Central memory CD8-positive, alpha-beta T cell (primary cell): ENCODE results near the gene DCAF15.
"Not testable (repeated sequence)": the region's sequence is repeated elsewhere in the genome, so short reads cannot be mapped to it uniquely, and the experiment has no call there.

Experiments used
- ATAC-seq: fragments of 150-1000 bp; cut with Tn5 transposase; replicated peaks from 2 replicates; pipeline ENCODE4 v1.10.0; 2022; ENCODE audit warnings: mild to moderate bottlenecking, moderate FRiP score, moderate number of reproducible peaks; ENCODE audit not compliant: poor library complexity, severe bottlenecking; ENCODE audit errors: extremely low read depth
- DNase-seq, 2 donors: peaks; one replicate each; pipeline ENCODE4 v3.0.0; 2021; ENCODE audit warnings: low spot score in 2 of 2
- H3K27ac Mint-ChIP-seq: one replicate; pipeline ENCODE4 v1.8.0; 2022; ENCODE audit warnings: low read depth, mild to moderate bottlenecking, moderate library complexity, mixed read lengths
- H3K27me3 Mint-ChIP-seq: one replicate; pipeline ENCODE4 v1.8.0; 2022; ENCODE audit warnings: mixed read lengths
- H3K36me3 Mint-ChIP-seq: one replicate; pipeline ENCODE4 v1.8.0; 2022; ENCODE audit warnings: mild to moderate bottlenecking, moderate library complexity, mixed read lengths; ENCODE audit not compliant: insufficient read depth
- H3K4me1 Mint-ChIP-seq: one replicate; pipeline ENCODE4 v1.8.0; 2022; ENCODE audit warnings: mixed read lengths
- H3K4me3 Mint-ChIP-seq: one replicate; pipeline ENCODE4 v1.8.0; 2022; ENCODE audit warnings: mild to moderate bottlenecking, moderate library complexity, mixed read lengths
- H3K9me3 Mint-ChIP-seq: one replicate; pipeline ENCODE4 v1.8.0; 2022; ENCODE audit warnings: mixed read lengths

The DCAF15 gene

GRCh38 chr19:13920940-13921747 is 31.2 kb upstream of the DCAF15 start:
- peaks cover 25% of the 10 kb centered on the region for H3K36me3 Mint-ChIP-seq
- no peak overlapping the region for H3K27ac Mint-ChIP-seq

GRCh38 chr19:13922118-13922517 is 30.2 kb upstream of the DCAF15 start:
- not testable (repeated sequence) for ATAC-seq, H3K9me3 Mint-ChIP-seq, DNase-seq, H3K27me3 Mint-ChIP-seq, H3K4me1 Mint-ChIP-seq, H3K4me3 Mint-ChIP-seq
- H3K27ac Mint-ChIP-seq, result peak overlapping the region; percentile 59
- peaks cover 28% of the 10 kb centered on the region for H3K36me3 Mint-ChIP-seq

More at GRCh38 chr19:13920940-13921747, 31.2 kb upstream of the DCAF15 start:
- no peak for DNase-seq
- H3K4me3 Mint-ChIP-seq, result no peak overlapping the region
- peaks cover 4% of the 10 kb centered on the region for H3K4me1 Mint-ChIP-seq
- no peaks in the 10 kb centered on the region for H3K27me3 Mint-ChIP-seq
- no peaks in the 10 kb centered on the region for H3K9me3 Mint-ChIP-seq
- ATAC-seq, result peak; percentile 75

- H3K27ac Mint-ChIP-seq, result no peak overlapping the region
- DNase-seq, result no peak
- H3K4me3 Mint-ChIP-seq, result no peak overlapping the region
- peaks cover 23% of the 10 kb centered on the region for H3K36me3 Mint-ChIP-seq
- no peaks in the 10 kb centered on the region for H3K27me3 Mint-ChIP-seq
- H3K9me3 Mint-ChIP-seq, result no peaks in the 10 kb centered on the region
- H3K4me1 Mint-ChIP-seq, result peaks cover 4% of the 10 kb centered on the region
- no peak for ATAC-seq
Measured at GRCh38 chr19:13923194-13923987, 28.9 kb upstream of the DCAF15 start.

DNA sequence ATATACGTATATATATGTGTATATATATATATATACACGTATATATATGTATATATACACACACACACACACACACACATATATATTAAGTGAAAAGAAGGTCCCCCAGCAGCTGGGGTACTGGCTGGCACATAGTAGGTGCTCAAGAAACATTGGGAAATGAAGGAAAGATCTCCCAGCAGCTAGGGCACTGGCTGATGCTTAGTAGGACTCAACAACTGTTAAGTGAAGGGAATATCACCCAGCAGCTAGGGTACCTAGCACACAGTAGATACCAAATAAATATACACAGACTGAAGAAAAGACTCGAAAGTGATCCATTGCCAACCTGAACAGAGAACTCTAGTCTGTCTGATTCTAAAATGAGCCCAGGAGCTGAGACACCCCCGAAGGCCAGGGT is 26.3 kb upstream of the DCAF15 start:
- peaks cover 3% of the 10 kb centered on the region for H3K4me1 Mint-ChIP-seq
- peak overlapping the region; percentile 32 for H3K27ac Mint-ChIP-seq
- ATAC-seq (no peak), DNase-seq (no peak)
- H3K4me3 Mint-ChIP-seq, result no peak overlapping the region
- peaks cover 21% of the 10 kb centered on the region for H3K36me3 Mint-ChIP-seq
- no peaks in the 10 kb centered on the region for H3K27me3 Mint-ChIP-seq
- no peaks in the 10 kb centered on the region for H3K9me3 Mint-ChIP-seq

GRCh38 chr19:13926715-13927114 is 25.6 kb upstream of the DCAF15 start:
- Mint-ChIP-seq H3K4me1 (no peaks in the 10 kb centered on the region), H3K4me3 (no peak overlapping the region), H3K36me3 (peaks cover 20% of the 10 kb centered on the region), H3K27ac (peak overlapping the region; percentile 32), H3K9me3 (no peaks in the 10 kb centered on the region), H3K27me3 (no peaks in the 10 kb centered on the region)
- ATAC-seq (no peak), DNase-seq (no peak)

DNA sequence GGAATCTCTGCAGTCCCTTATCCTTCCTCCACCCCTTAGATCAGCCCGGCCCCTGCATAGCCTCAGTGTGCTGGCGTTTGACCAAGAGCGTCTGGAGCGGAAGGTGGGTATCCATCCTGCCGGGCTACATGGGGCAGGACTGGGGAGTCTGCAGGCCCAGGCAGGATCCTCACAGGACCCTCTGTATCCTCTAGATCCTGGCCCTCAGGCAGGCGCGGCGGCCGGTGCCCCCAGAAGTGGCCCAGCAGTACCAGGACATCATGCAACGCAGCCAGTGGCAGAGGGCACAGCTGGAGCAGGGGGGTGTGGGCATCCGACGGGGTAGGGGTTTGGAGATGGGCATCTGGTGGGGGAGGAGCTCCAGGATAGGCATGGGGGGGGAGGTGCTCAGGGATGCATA is 23.0 kb upstream of the DCAF15 start:
- H3K36me3 Mint-ChIP-seq, result peaks cover 10% of the 10 kb centered on the region
- ATAC-seq, result no peak
- H3K9me3 Mint-ChIP-seq, result no peaks in the 10 kb centered on the region
- H3K27ac Mint-ChIP-seq, result no peak overlapping the region
- H3K27me3 Mint-ChIP-seq, result no peaks in the 10 kb centered on the region
- DNase-seq, result no peak
- H3K4me3 Mint-ChIP-seq, result no peak overlapping the region
- peaks cover 6% of the 10 kb centered on the region for H3K4me1 Mint-ChIP-seq

- peaks cover 7% of the 10 kb centered on the region for H3K36me3 Mint-ChIP-seq
- no peaks in the 10 kb centered on the region for H3K9me3 Mint-ChIP-seq
- no peaks in the 10 kb centered on the region for H3K27me3 Mint-ChIP-seq
- H3K4me1 Mint-ChIP-seq, result peaks cover 6% of the 10 kb centered on the region
- H3K27ac Mint-ChIP-seq, result no peak overlapping the region
- no peak overlapping the region for H3K4me3 Mint-ChIP-seq
- no peak for ATAC-seq
- DNase-seq, result no peak
Measured at GRCh38 chr19:13929956-13930355, 22.4 kb upstream of the DCAF15 start.

DNA sequence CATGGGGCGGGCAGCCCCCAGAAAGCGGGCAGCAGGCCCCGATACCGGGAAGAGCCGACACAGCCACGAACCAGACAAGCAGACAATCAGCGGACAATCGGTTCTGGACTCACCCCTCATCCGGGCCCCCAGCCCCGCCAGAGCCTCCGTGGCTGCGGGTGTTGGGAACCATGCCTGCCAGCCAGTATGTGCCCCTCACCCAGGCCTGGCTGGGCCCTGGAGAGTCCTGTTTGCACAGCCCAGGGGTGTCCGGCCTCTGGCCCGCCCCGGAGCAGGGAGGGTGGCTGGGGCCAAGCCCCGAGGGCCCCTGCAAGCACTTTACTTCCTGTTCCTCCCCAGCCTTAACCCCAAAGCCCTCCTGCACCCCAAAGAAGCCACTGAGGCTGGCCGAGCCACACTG is 21.9 kb upstream of the DCAF15 start:
- DNase-seq, result no peak
- Mint-ChIP-seq H3K4me3 (no peak overlapping the region), H3K4me1 (peaks cover 6% of the 10 kb centered on the region), H3K27me3 (no peaks in the 10 kb centered on the region), H3K27ac (no peak overlapping the region), H3K36me3 (peaks cover 7% of the 10 kb centered on the region), H3K9me3 (no peaks in the 10 kb centered on the region)
- no peak for ATAC-seq

- Mint-ChIP-seq H3K9me3 (no peaks in the 10 kb centered on the region), H3K36me3 (peaks cover 6% of the 10 kb centered on the region), H3K27me3 (no peaks in the 10 kb centered on the region), H3K4me3 (no peak overlapping the region), H3K4me1 (peaks cover 6% of the 10 kb centered on the region), H3K27ac (no peak overlapping the region)
- ATAC-seq, result no peak
- DNase-seq, result no peak
Measured at GRCh38 chr19:13931391-13932148, 20.7 kb upstream of the DCAF15 start.

DNA sequence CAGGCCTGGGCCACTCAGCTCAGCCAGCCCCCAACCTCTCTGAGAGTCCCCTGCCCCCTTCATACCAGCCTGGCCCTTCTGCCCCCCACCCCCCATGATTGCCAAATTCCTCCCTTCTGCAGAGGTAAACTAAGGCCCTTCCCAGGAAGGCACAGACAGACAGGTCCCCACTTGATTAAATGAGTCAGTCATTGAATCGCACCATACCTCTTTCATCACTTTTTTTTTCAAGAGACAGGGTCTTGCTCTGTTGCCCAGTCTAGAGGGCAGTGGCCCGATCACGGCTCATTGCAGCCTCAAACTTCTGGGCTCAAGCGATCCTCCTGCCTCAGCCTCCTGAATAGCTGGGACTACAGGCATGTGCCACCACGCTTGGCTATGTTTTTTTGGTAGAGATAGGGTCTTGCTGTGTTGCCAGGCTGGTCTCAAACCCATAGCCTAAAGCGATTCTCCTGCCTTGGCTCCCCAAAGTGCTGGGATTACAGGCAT is 20.1 kb upstream of the DCAF15 start:
- Mint-ChIP-seq H3K4me3 (no peak overlapping the region), H3K27ac (no peak overlapping the region), H3K4me1 (peaks cover 6% of the 10 kb centered on the region), H3K9me3 (no peaks in the 10 kb centered on the region), H3K36me3 (peaks cover 4% of the 10 kb centered on the region), H3K27me3 (no peaks in the 10 kb centered on the region)
- no peak for DNase-seq
- no peak for ATAC-seq

GRCh38 chr19:13932911-13933393 is 19.4 kb upstream of the DCAF15 start:
- no peak overlapping the region for H3K4me3 Mint-ChIP-seq
- peaks cover 4% of the 10 kb centered on the region for H3K36me3 Mint-ChIP-seq
- no peaks in the 10 kb centered on the region for H3K27me3 Mint-ChIP-seq
- H3K9me3 Mint-ChIP-seq, result no peaks in the 10 kb centered on the region
- H3K27ac Mint-ChIP-seq, result no peak overlapping the region
- peaks cover 6% of the 10 kb centered on the region for H3K4me1 Mint-ChIP-seq
- ATAC-seq, result no peak
- no peak for DNase-seq

DNA sequence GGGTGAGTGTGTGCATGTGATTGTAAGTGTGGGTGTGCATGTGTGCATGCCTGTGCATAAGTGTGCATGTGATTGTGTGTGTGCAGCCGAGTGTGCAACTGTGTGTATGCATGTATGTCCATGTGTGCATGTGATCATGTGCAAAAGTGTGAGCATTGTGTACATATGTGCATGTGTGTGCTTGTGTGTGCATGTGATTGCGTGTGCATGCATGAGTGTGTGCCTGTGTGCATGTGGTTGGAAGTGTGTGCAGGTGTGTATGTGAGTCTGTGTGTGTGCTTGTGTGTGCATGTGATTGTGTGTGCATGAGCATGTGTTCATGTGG is 17.6 kb upstream of the DCAF15 start:
- peaks cover 3% of the 10 kb centered on the region for H3K36me3 Mint-ChIP-seq
- H3K4me1 Mint-ChIP-seq, result peaks cover 6% of the 10 kb centered on the region
- no peak for DNase-seq
- H3K9me3 Mint-ChIP-seq, result no peaks in the 10 kb centered on the region
- H3K4me3 Mint-ChIP-seq, result no peak overlapping the region
- no peak overlapping the region for H3K27ac Mint-ChIP-seq
- H3K27me3 Mint-ChIP-seq, result no peaks in the 10 kb centered on the region
- no peak for ATAC-seq
